Sigmoid colon (tissue), 4 donors: ENCODE results near the gene UBE3A.

Experiments
- POLR2A ChIP-seq, 2 donors: fragments of 450-650 bp; IDR thresholded peaks; one replicate each; pipeline ENCODE4 v1.6.1; 2016; ENCODE audit warnings: antibody characterized with exemption in 2 of 2, mild to moderate bottlenecking in 2 of 2, moderate library complexity in 2 of 2
- POLR2AphosphoS5 ChIP-seq, 4 donors: sonication (generic); formaldehyde crosslinking; IDR thresholded peaks; one replicate each; pipeline ENCODE4 v1.6.1; 2017; ENCODE audit warnings: antibody characterized with exemption in 4 of 4

DNA sequence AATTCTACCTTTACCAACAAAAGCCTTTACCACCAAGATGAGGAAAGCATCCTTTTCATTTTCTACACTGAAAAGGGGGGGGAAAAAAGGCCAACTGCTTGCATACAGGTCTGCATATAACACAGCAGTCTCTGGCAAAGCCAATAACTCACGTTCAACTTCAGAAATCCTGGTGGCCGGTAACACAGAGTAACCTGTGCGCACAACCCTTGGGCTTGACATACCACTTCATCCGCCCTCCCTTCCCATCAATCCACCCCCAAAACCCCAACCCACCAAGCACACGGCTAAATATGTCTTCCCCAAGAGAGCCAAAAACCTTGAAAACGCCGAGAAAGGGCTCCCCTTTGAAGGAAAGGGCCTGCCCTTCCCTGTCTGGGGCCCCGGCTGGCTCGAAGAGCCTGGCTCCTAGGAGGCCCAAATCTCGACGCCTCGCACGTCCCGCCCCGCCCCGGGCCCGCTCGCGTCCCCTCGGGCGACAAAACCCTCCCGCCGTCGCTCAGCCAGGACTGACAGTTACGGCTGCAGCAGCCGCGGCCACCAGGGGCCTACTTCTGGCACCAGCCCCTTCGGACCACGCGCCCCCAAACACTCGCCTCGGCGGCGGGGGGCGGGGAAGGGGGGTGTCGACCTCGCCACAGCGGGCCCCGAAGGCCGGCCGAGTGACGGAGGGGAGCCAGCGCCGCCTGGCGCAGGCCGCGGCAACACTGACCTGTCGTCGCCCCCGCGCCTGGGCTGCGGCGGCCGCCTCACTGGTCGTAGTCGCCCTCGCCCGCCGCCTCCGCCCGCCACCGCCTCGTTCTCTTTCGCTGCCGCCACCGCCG is 835 bp downstream of the UBE3A start:
- TF ChIP-seq POLR2AphosphoS5 (IDR thresholded peaks at IDR 0.05) = peak in 1 of 4 donors; percentile 19
- TF ChIP-seq POLR2A (IDR thresholded peaks at IDR 0.05) = no peak
